Eye (tissue), 1 donor: ENCODE results near the gene ZBTB7B.

Experiments
- DNase-seq: peaks from one replicate; pipeline ENCODE4 v3.0.0-alpha.2; 2015

ZBTB7B gene

DNA sequence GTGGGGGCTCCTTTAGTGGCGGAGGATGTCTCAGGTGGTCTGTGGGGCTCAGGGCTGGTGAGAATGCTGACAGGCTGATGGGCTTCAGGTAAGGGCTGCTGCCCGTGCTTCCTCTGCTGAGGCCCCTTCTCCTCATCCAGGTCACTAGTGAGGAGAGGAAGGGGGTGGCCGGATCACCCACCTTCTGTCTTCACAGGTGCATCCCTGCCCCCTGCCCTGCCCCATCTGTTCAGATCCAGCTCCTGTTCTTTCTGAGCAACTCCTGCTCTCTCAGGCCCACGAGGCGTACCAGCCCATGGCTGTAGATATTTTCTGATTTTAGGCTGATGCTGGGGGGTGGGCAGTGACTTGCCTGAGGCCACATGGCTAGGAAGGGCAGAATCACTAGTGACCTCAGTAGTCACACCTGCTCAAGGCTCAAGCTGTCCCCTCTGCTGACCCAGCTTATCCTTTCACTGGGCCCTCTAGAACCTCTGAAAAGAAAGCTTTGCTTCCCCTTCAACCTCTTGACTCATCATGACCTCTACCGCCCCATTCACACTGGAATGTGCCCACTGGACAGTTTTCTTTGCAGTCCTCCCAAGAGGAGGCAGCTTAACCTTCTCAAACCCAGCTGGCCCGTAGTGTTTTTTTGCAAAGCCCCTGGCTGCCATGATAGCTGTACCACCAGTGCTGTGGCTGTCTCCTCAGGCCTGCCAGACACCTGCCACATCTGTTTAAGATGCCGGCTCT, 16.2 kb downstream of the ZBTB7B start:
- DNase-seq = no peak

DNA sequence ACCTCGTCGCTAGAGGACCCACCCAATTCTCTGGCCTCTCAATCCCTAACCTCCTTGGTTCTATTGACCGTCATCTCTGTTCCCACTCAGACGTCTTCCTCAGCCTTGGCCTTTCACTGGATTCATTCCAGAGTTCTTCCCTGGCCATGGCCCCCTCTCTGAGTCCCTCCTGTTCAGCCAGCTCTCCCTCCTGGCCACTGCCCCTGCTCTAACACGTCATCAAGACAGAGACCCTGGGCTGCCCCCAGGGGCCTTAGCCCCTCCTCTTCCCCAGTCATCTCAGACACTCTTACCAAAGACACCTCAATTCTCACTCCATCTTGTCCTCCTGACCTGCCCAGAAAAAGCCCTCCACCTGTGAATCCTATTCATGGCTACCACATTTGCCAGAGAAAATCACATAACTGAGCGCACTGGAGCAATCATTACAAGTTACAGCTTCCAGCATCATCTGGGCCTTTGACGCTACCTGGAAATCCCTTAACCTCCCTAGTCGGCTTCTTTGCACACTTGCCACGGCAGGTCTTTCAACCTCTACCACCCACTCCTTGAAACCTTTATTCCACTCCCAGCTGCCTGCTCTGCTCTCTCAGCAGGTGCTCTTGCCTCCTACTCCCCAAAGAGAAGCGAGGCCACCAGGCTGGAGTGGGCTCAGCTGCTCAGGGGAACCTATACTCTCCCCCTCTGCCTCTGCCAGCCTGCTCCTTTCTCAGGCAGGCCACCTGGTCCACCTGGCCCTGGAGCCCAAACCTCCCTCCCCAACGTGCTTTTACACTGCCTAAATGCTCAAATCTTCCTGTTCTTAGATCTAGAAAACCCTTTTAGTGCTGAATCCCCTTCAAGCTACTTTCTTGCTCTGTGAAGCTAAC, 17.0 kb downstream of the ZBTB7B start:
- DNase-seq = no peak

DNA sequence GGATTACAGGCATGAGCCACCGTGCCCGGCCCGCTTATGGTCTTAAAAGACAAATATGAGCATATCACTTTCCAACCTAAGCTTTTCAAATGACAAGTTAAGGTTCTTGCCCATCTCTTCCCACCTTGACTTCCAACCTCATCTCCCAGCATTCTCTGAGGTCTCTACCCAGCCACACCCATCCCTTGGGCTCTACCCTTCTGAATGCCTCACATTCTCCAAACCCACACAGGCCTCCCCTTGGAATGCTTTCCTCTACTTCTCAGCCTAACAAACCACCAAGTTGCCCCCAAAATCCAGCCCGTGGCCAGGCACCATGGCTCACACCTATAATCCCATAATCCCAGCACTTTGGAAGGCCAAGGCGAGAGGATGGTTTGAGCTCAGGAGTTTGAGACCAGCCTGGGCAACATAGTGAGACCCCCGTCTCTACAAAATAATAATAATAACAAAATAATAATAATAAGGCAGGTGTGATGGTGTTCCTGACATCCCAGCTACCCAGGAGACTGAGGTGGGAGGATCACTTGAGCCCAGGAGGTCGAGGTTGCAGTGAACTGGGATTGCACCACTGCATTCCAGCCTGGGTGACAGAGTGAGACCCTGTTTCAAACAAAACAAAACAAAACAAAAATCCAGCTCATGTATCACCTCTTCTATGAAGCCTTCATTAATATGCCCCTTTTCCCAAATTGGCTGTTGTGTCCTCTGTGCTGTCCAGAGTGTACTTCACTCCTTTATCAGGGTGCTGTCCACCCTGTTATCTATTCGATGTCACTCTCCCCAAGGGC, 19.7 kb downstream of the ZBTB7B start:
- DNase-seq = no peak

DNA sequence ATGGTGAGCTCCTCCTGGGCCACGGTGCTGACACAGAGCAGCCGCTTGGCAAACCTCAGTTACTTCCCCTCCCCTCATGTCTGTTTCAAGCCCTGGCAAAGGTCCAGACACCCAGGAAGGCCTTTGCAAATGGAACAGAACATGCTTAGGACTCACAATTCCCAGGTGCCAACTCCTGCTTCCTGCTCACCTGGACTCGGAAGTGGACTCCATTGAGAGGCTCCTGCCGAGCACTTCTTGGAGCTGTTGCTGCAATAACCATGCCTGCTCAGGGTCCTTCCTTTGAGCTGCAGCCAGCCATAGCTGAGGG, 20.3 kb downstream of the ZBTB7B start:
- DNase-seq = no peak

DNA sequence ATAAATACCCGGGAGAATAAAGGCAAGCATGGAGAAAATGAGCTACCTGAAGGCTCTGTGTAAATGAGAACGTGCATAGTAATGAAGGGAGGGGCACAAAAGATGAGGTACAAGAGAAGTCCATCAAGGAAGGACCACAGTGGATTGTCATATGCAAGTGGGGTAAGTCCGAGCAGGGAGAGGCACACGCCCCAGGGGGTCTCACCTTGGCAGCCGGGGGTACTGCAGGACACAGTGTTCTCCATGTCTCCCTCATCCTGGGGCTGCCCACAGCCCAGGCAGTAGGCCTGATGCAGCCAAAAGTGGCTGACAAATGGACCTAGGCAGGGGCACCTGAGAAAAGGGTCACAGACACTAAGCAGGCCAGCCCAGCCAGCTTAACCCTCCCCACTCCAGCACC, 21.0 kb downstream of the ZBTB7B start:
- DNase-seq = no peak

DNA sequence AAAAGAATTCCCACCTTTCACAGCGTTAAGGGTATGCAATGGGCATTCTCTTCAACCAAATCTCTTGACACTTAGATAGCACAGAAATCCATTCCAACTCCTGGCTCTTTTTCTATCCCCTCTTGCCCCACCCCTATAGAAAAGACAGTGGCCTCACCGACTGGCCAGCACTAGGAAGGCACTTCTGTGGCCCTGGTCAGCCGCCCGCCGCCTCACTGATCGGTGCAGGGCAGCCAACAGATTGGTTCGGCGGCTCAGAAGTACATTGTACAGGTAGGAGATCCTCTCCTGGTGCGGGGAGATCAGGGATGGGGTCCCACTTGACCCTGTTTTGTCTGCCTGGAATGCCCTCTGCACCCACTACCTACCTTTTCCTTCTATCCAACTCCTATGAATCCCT, 21.7 kb downstream of the ZBTB7B start:
- DNase-seq = no peak

DNA sequence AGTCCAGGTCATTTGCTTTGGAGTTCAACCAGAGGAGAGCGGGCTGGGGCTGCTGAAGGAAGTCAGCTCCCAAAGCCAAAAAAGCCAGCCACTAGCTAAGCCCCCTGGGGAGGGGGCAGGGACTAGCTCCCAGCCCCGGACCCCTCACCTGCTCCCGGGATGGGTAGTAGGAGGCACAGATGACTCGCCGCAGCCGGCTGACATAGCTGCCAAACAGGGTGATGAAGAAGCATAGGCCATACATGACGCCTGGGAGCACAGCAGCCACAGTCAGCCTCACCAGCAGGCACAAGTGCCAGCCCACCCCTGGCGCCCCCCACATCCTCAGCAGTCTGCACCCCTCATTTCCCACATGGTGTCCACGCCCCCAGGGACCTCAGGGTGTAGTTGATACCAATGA, 23.6 kb downstream of the ZBTB7B start:
- DNase-seq = no peak

DNA sequence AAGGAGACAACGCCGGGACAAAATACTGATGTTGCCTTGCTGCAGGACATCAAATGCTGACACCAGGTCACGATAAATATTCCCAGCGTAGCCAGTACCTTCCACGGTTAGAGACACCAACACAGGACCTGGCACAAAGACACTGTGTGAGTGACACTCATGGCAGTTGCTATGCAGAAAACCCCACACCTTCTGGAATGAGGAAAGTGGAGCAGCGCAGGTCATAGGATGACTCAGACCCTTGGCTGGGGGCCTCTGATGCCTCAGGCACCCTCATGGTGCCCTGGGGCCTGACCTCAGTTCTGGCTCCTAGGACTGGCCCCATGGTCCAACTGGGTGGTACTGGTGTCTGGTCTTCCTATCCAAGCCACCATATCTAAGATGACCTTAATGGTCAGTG, 24.0 kb downstream of the ZBTB7B start:
- no peak for DNase-seq

DNA sequence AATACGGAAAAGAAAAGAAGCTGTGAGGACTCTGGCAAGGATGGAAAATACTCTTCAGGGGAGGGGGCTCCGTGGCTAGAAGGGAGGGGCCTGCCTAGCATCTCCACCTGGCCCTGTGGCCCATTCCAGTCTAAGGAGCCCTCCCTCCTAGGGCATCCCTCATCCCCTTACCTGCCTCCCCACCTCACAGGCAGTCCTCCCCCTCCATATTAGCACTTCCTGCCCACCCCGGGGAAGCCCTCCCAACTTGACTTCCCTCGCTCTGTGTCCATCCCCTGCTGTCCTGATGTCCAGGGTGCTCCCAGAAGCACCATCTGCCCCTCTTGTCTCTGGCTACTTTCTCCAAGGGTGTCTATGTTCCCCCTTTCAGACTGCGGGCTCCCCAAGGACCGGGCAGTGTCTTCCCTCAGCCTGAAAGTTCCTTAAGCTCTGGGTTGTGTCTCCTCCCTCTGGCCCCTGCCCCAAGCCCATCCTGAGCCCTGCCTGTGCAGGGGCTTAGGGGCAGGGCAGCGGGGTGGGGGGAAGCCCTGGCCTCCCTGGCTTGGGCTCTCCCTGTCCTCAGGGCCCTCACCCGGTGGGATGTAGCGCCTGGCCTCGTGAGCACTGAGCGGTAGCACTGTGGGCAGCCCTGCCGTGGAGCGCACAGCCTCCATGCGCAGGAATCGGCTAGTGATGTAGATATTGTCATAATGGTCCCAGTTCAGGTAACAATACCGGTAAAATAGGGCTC, 27.1 kb downstream of the ZBTB7B start:
- no peak for DNase-seq

DNA sequence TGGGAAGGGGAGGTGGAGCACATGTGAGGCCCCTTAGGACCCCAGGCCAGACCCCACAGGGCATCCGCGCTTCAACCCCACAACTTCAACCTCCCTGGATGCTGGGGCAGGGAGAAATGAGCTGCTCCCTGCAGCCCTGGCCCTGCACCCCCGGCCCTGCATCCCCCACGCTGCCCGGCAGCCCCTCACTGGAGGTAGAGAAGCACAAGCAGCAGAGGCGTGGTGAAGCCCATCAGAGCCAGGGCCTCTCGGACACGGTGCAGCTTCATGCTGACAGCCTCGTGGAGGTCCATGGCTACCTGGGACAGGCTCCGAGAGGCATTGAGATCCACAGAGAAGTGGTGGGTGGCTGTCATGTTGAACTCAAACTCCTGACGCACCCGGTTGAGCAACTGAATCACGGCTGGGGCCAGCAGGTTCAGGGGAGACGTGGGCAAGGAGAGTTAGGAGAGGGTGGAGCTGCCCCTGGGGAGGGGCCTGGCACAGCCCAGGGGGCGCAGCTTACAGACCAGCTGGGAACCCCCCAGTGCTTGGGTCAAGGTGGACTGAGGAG, 27.7 kb downstream of the ZBTB7B start:
- no peak for DNase-seq

DNA sequence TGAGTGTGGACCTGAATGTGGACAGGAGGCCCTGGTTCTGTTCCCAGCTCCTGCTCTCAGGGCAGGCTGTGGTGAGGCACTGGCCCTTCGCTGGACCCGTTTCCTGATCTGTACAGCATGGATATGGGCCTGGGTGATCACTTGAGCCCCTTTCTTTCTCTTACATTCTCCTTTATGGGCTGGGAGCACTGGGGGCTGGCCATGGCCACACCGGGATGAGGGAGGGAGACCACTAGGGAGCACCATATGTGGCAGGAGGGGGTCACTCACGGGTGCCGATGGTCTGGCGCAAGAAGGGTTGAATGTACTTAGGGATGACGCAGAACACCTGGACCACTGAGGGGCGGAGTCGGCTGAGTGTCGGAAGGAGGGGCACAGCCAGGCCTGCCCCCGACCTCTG, 28.3 kb downstream of the ZBTB7B start:
- no peak for DNase-seq

DNA sequence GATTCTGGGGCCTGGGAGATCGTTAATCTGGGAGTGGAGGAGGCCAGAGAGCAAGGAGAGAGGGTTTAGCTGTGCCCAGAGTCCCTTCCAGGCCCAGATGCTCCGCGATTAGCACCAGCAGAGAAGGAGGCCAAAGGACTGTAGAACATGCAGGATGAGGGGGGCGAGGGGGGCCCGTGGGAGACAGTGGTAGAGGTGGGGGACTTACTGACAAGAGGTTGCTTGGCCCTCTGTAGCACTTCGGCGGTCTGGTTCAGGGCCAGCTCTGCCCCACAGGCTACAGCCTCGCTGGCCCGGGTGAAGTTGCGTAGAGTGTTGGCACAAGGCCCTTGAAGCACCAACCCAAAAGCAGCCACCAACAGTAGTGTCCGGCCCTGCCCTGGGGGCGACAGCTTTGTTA, 30.3 kb downstream of the ZBTB7B start:
- DNase-seq = no peak

DNA sequence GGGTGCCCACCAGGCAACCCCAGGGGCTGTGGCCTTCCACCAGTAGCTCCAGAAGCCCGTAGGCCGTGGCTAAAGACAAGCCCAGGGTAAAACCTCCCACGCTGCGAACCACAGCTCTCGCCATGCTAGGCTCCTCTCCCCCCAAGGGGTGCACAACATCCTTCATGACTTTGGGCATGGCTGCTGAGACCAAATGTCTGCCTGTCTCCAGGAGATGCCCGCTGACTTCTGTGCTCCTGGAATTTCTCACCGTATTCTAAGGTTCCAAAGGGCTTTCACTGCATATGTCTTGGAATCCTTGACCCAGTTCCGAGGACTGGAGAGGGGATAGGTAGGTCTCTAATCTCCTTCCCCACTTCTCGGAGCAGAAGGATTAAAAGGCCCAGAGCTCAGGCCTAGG, 30.9 kb downstream of the ZBTB7B start, which contains the start of the genes DCST1 and DCST2:
DCST1 (plus strand) TSS at position 301 of the 400 bp plus-strand sequence. CDS start 213 bp downstream, outside the sequence.
DCST2 (minus strand) TSS at position 258 of the 400 bp plus-strand sequence; CDS start at position 178, 80 bp downstream.
- no peak for DNase-seq

DNA sequence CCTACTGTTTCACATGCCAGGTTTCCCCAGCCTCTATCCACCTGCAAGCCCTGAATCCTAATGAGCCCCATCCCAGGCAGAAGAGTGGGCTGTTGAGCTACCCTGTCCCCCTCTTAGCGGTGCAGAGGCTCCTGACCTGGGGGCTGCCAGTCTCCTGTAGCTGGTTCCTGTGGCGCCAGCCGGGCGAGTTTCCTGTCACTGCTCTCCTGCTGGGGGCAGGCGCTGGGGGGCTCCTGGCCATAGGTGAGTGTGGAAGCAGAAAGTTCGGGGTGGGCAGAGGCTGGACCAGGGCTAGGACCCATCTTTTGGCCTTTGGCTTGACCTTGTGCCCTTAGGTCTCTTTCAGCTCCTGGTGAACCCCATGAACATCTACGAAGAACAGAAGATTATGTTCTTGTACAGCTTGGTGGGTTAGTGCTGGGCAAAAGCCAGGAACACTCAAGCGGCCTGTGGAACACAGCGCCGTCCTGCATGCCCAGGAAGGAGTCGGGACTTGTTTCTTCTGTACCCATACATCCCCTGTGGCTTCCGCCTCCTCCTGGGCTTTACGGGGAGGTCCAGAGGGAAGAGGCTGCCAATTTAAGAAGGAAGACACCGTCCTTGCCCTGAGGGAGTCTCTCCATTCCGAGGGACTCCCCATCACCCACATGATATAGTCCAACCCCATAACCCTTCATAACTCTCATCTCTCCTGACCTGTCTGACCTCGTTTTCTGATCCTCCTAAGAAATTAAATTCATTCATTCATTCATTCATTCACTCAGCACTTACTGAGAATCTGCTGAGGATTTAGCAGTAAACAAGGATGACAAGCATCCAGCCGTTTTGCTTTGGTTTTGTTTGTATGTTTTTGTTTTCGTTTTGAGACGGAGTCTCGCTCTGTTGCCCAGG, 32.0 kb downstream of the ZBTB7B start:
- DNase-seq = no peak

DNA sequence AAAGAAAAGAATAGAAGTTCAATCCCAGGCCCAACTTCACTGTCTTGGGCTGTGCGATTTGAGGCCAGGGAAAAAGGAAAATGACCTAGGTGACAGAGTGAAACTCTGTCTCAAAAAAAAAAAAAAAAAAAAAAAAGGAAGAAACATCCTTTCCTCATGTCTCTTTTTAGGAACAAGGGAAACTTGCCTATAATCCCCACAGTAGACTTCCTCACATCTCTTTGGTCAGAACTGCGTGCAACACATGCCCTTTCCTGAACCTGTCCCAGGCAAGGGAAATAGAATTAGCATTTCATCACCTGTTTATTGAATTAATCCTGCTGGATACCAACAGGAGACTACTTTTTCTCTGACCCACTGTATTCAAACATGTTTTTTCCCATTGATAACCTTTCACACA, 33.3 kb downstream of the ZBTB7B start:
- DNase-seq = no peak

DNA sequence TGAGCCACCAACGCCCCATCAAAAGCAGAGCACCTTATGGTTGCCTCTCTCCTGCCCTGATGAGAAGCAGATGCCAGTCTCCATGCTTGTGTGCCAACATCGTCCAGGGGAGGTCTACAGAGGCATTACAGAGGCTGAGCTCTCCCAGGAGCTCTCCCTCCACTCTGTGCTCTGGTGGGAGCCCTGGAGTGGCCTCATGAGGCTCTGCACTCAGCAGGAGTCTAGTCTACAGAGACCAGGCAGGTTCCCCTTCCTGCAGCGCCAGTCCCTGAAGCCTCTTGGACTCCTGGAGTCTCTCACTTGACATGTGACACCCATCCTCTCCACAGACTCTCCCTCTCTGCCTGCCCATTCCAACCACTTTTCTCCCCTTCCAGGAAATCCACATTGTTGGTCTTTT, 34.4 kb downstream of the ZBTB7B start:
- no peak for DNase-seq

DNA sequence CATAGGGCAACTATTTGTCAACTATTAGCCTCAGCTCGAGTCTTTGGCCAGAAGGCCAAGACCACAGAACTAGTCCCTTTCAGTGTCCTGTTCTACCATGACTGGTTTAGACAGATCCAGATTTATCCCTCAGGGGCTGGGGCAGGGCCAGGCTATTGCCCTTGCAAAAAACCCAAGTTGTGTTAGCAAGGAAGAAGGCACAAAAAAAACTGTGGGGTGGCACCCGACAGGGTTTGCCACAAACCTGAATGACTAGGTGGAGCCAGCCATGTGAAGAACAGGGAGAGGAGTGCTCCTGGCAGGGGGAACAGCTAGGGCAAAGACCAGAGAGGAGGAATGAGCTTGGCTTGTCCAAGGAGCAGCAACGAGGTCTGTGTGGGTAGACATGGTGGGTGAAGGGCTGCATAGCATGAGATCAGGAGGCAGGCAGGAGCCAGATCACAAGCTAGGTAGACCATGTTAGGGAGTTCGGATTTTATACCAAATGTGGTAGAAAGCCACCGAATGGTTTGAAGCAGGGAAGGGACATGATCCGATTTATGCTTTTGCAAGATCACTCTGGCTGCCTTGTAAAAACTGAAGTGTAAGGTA, 35.3 kb downstream of the ZBTB7B start:
- no peak for DNase-seq

DNA sequence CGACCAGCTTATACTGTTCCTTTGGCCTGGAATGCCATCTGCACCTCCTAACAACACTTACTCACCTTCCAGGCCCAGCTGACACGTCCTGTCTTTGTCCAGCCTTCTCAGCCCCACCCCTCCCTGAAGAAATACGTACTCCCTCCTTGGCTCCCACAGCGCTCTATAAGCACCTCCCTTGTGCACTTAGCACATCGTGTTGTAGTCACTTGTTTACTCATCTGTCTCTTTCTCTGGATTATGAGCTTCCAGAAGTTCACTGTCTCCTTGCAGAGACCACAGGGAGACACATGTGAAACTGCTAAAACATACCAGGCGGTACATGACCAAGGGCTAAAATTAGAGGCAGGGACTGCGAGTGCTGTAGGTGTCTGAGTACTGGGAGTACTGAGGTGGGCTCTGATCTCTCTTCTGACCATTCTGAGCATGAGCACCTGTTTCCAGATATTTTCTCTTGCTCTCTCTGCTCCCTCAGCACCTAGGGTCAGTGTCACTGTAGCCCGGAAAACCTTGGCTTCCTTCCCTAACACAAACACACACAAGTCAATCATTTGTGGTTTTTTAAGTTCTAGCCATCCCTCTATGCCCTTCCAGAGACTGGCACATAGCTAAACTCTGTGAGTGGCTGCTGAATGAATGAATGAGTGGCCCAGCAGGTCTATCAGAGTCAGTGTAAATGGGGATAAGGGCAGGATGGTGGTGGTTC, 36.2 kb downstream of the ZBTB7B start:
- no peak for DNase-seq

DNA sequence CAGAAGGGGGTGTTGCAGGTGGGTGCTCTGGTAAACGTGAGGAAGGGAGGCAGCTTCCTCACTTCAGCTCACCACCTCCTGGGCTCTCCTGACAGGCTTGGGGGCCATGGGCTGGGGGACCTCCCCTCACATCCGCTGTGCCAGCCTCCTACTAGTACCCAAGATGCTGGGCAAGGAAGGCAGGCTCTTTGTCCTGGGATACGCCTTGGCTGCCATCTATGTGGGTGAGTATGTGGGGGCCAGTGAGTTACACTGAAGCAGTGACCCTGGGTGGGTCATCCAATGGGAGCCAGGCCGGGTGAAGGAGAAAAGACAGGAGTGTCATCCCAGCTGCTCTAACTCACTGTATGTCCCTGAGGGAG, 36.7 kb downstream of the ZBTB7B start:
- DNase-seq = no peak

DNA sequence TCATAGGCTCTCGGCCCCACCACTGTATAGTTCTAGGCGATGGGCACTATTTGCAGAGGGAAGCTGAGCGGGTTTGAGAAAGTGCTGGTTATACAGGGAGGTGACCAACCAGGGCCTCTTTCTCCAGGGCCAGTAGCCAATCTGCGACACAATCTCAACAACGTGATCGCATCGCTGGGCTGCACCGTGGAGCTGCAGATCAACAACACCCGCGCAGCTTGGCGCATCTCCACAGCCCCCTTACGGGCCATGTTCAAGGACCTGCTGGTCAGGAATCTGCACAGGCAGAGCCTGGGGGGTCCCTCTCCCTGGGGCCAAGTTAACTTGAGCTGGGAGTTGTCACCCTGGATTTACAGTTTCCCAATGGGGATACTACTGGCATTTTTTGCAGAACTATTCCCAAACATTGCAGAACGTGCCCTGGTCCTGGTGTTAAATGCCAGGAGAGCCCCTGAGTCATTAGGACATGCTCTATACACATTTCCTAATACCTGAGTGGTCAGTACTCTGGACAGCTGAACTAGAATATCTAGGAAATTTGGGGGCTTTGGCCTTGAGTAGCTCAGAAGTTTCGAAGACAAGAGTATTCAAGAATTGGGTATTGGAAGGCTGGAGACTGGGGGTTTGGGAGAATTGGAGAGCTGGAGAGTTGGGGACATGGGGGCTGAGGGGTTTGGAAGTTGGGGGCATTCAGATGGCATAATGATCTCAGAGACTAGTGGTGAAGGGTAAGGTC, 37.9 kb downstream of the ZBTB7B start:
- DNase-seq = no peak
